Endothelial cell of umbilical vein (primary cell): Measurements from ENCODE around the gene NR2F6. TPM values are rescaled to one million over a fixed set of nuclear protein-coding genes. Genes with fewer than 3 reads are reported as not detected.

Experiments used
- BruUV-seq: library from RNA; stranded (reverse); fragments of 400-500 nt; replicated peaks from 2 replicates; lab custom pipeline; 2021; lab: Mats Ljungman, UMichigan
- CTCF ChIA-PET: fragments of 300-600, 350-600 bp; sonication (Branson Sonifier 250); formaldehyde crosslinking; loops from one replicate; lab custom pipeline; 2021; ENCODE audit warnings: antibody characterized with exemption, inconsistent platforms; lab: Charles Lee
- POLR2A ChIA-PET: fragments of 300-600, 350-600 bp; sonication (Branson Sonifier 250); formaldehyde crosslinking; loops from one replicate; lab custom pipeline; 2021; ENCODE audit warnings: antibody characterized with exemption, inconsistent platforms; lab: Charles Lee
- DNase-seq: peaks from one replicate; pipeline ENCODE4 v3.0.0-alpha.2; 2011; ENCODE audit warnings: low read depth, low spot score
- FAIRE-seq: peaks from 2 replicates; lab custom pipeline; 2011; peaks lifted over from hg19 to GRCh38; lab: Jason Lieb, UNC
- H2AFZ ChIP-seq: 2 replicates; pipeline ENCODE4 v1.6.0; 2012; ENCODE audit warnings: low read depth, low read length, control low read depth, inconsistent platforms
- H3K27ac ChIP-seq: 2 replicates; pipeline ENCODE4 v1.5.1; 2011; ENCODE audit warnings: low read depth, mild to moderate bottlenecking, control low read depth, low read length, moderate library complexity; ENCODE audit not compliant: insufficient read depth
- H3K27me3 ChIP-seq, 2 experiments: 2 replicates each; pipeline versions ENCODE4 v1.6.0 to v1.6.1; 2011; ENCODE audit warnings: low read length in 2 of 2, mixed read lengths in 1 of 2; ENCODE audit not compliant: control insufficient read depth in 2 of 2, insufficient read depth in 2 of 2
- H3K36me3 ChIP-seq, 2 experiments: 2 replicates in 1 of 2; 3 replicates in 1 of 2; pipeline ENCODE4 v1.5.1; 2011; ENCODE audit warnings: low read length in 2 of 2, mild to moderate bottlenecking in 1 of 2, moderate library complexity in 1 of 2; ENCODE audit not compliant: control insufficient read depth in 2 of 2, insufficient read depth in 2 of 2; ENCODE audit errors: extremely low read depth in 1 of 2
- H3K4me1 ChIP-seq: 3 replicates; pipeline ENCODE4 v1.5.1; 2011; ENCODE audit warnings: mild to moderate bottlenecking, low read length; ENCODE audit not compliant: control insufficient read depth, insufficient read depth; ENCODE audit errors: extremely low read depth
- H3K4me2 ChIP-seq: 2 replicates; pipeline ENCODE4 v1.6.1; 2011; ENCODE audit warnings: low read length, control low read depth, mixed read lengths; ENCODE audit not compliant: insufficient read depth
- H3K4me3 ChIP-seq, 3 experiments: fragments of 200-600 bp in 1 of 3; sonication (generic), shearing (Covaris generic) in 1 of 3; replicated peaks in 1 of 3; 2 replicates each; pipeline ENCODE4 v1.5.1; 2011 to 2016; ENCODE audit warnings: control low read depth in 3 of 3, low read length in 3 of 3, mild to moderate bottlenecking in 2 of 3, inconsistent platforms in 1 of 3, low read depth in 1 of 3, moderate library complexity in 1 of 3; ENCODE audit not compliant: insufficient read depth in 1 of 3
- H3K79me2 ChIP-seq: 2 replicates; pipeline ENCODE4 v1.6.0; 2012; ENCODE audit warnings: low read length, inconsistent platforms; ENCODE audit not compliant: control insufficient read depth, insufficient read depth
- H3K9ac ChIP-seq: replicated peaks from 2 replicates; pipeline ENCODE3; 2011; ENCODE audit warnings: low read length, control low read depth; ENCODE audit not compliant: insufficient read depth; ENCODE audit errors: extremely low read depth
- H3K9me1 ChIP-seq: replicated peaks from 3 replicates; pipeline ENCODE4 v1.6.0; 2011; ENCODE audit warnings: mild to moderate bottlenecking, low read length; ENCODE audit not compliant: control insufficient read depth, insufficient read depth; ENCODE audit errors: extremely low read depth
- H3K9me3 ChIP-seq: replicated peaks from 2 replicates; pipeline ENCODE4 v1.5.1; 2012; ENCODE audit warnings: low read length, inconsistent platforms; ENCODE audit not compliant: control insufficient read depth, insufficient read depth
- H4K20me1 ChIP-seq: replicated peaks from 2 replicates; pipeline ENCODE3; 2011; ENCODE audit warnings: mild to moderate bottlenecking, low read length; ENCODE audit not compliant: control insufficient read depth, insufficient read depth; ENCODE audit errors: extremely low read depth
- CTCF ChIP-seq, 2 donors: IDR thresholded peaks; 1 replicate in 1 of 2; 2 replicates in 1 of 2; pipeline ENCODE4 v1.5.1; 2011; ENCODE audit warnings: low read length in 2 of 2, mild to moderate bottlenecking in 2 of 2, moderate library complexity in 2 of 2, control low read depth in 1 of 2, inconsistent platforms in 1 of 2, low read depth in 1 of 2; ENCODE audit not compliant: insufficient read depth in 1 of 2; ENCODE audit errors: extremely low read depth in 1 of 2
- EZH2 ChIP-seq: IDR thresholded peaks from 2 replicates; pipeline ENCODE4 v1.6.1; 2012; ENCODE audit warnings: borderline replicate concordance, low read depth, mild to moderate bottlenecking, moderate library complexity, low read length, inconsistent platforms; ENCODE audit not compliant: severe bottlenecking
- FOS ChIP-seq: IDR thresholded peaks from 2 replicates; pipeline ENCODE4 v1.6.1; 2011; ENCODE audit warnings: mild to moderate bottlenecking, low read length, moderate library complexity, borderline replicate concordance; ENCODE audit not compliant: insufficient read depth
- GATA2 ChIP-seq: IDR thresholded peaks from 2 replicates; pipeline ENCODE4 v1.7.0; 2011; ENCODE audit warnings: low read depth, mild to moderate bottlenecking, moderate library complexity, mixed read lengths, low read length; ENCODE audit not compliant: insufficient read length, insufficient read depth
- JUN ChIP-seq: IDR thresholded peaks from 2 replicates; pipeline ENCODE4 v1.6.1; 2011; ENCODE audit warnings: borderline replicate concordance, low read depth; ENCODE audit not compliant: insufficient read length, insufficient read depth
- MAX ChIP-seq: IDR thresholded peaks from 2 replicates; pipeline ENCODE4 v1.6.1; 2011; ENCODE audit not compliant: insufficient read depth, insufficient read length
- MYC ChIP-seq: IDR thresholded peaks from one replicate; pipeline ENCODE4 v1.6.1; 2011; ENCODE audit warnings: mild to moderate bottlenecking, low read depth, low read length
- POLR2A ChIP-seq: IDR thresholded peaks from 2 replicates; pipeline ENCODE4 v1.6.1; 2012; ENCODE audit warnings: low read depth, mild to moderate bottlenecking, control low read depth, low read length
- POLR2AphosphoS5 ChIP-seq: IDR thresholded peaks from 2 replicates; pipeline ENCODE4 v1.6.1; 2012; ENCODE audit warnings: low read depth, mild to moderate bottlenecking, control low read depth, low read length, moderate library complexity; ENCODE audit not compliant: insufficient read depth
- dilution Hi-C: fragments of 300-500 bp; cut with MboI; formaldehyde crosslinking; loops from one replicate; pipeline ENCODE4 v1.15.0; 2019; ENCODE audit warnings: low sequenced_read_pairs; ENCODE audit not compliant: extremely low pct_ligation_motif_present
- intact Hi-C: fragments of 100-400 bp; cut with micrococcal nuclease; formaldehyde crosslinking; loops from one replicate; pipeline ENCODE4 v1.10.0; 2022
- polyA plus RNA-seq, 4 experiments: library from polyadenylated mRNA; depleted of rRNA in 3 of 4; stranded (reverse) in 3 of 4; unstranded in 1 of 4; fragments of >200 nt; gene quantifications; 2 replicates each; pipeline versions ENCODE4 v1.2.1 to v1.2.3, GENCODE V29; 2011 to 2012; ENCODE audit warnings: missing spikeins in 1 of 4
- total RNA-seq: library from RNA; stranded (reverse); gene quantifications from 2 replicates; pipeline ENCODE4 v1.2.3, GENCODE V29; 2021

The NR2F6 gene
- total and polyA plus RNA-seq, 2 donors (not counting 3 experiments of a cell fraction or from before 2014, with no cell fraction given) = 36.1 to 38.9 TPM

- ChIA-PET POLR2A (no interaction called here), CTCF (interaction anchor here (1.3 kb wide), 1 partner anchor 22 kb away, joined by 4 read pairs; no protein-coding TSS in a partner anchor)
Observed at GRCh38 chr19:17237747-17238706, 7.7 kb downstream of the NR2F6 start.

More at GRCh38 chr19:17237747-17238706, 7.7 kb downstream of the NR2F6 start:
- H3K79me2 ChIP-seq = peaks cover 24% of the 10 kb centered on the region
- no peak for FAIRE-seq
- no peak overlapping the region for H3K9ac ChIP-seq
- TF ChIP-seq FOS (no peak), MYC (no peak), EZH2 (no peak), CTCF (IDR thresholded peaks at IDR 0.05; ENCODE audit: extremely low read depth in 1 of 2, insufficient read depth in 1 of 2, low read depth in 1 of 2, low read length in 2 of 2) (no peak), POLR2A (no peak), MAX (no peak), POLR2AphosphoS5 (no peak), GATA2 (no peak), JUN (no peak)
- peaks cover 0 to 4% of the 10 kb centered on the region in 2 experiments for H3K36me3 ChIP-seq
- dilution Hi-C loops = no loop called here
- peaks cover 11% of the 10 kb centered on the region for H3K4me1 ChIP-seq
- H3K4me3 ChIP-seq = no peak overlapping the region
- H3K4me2 ChIP-seq = no peak overlapping the region
- H3K9me1 ChIP-seq = no peaks in the 10 kb centered on the region
- H3K9me3 ChIP-seq = no peaks in the 10 kb centered on the region
- H4K20me1 ChIP-seq = no peaks in the 10 kb centered on the region
- intact Hi-C loops = no loop called here
- no TSS peak for BruUV-seq
- H3K27me3 ChIP-seq = no peaks in the 10 kb centered on the region
- H3K27ac ChIP-seq = no peak overlapping the region
- H2AFZ ChIP-seq = no peak overlapping the region
- DNase-seq = no peak
